Measurements from ENCODE around the gene LPAR3. TPM values are rescaled to one million over a fixed set of nuclear protein-coding genes. Genes with fewer than 3 reads are reported as not detected.

Gene LPAR3
- total RNA-seq, 1 donor from 2014 or later, result 1.2 TPM

GRCh38 chr1:84797603-84798002 is 95.4 kb downstream of the LPAR3 start:
- peaks cover 1% of the 10 kb centered on the region for H3K27me3 Mint-ChIP-seq (ENCODE audit: unreplicated experiment)
- no peak for DNase-seq (ENCODE audit: low spot score)
- H3K9me3 Mint-ChIP-seq (ENCODE audit: unreplicated experiment), result no peaks in the 10 kb centered on the region
- no peak overlapping the region for H3K27ac Mint-ChIP-seq (ENCODE audit: unreplicated experiment)
- no peaks in the 10 kb centered on the region for H3K36me3 Mint-ChIP-seq (ENCODE audit: low read depth, unreplicated experiment)
- no peak overlapping the region for H3K4me3 Mint-ChIP-seq (ENCODE audit: unreplicated experiment)
- no peaks in the 10 kb centered on the region for H3K4me1 Mint-ChIP-seq (ENCODE audit: unreplicated experiment)
- TF ChIP-seq CTCF (IDR thresholded peaks at IDR 0.05; ENCODE audit: unreplicated experiment), result no peak

- Mint-ChIP-seq H3K4me3 (ENCODE audit: unreplicated experiment) (no peak overlapping the region), H3K4me1 (ENCODE audit: unreplicated experiment) (no peaks in the 10 kb centered on the region), H3K27me3 (ENCODE audit: unreplicated experiment) (peaks cover 1% of the 10 kb centered on the region), H3K9me3 (ENCODE audit: unreplicated experiment) (no peaks in the 10 kb centered on the region), H3K36me3 (ENCODE audit: low read depth, unreplicated experiment) (no peaks in the 10 kb centered on the region), H3K27ac (ENCODE audit: unreplicated experiment) (no peak overlapping the region)
- no peak for TF ChIP-seq CTCF (IDR thresholded peaks at IDR 0.05; ENCODE audit: unreplicated experiment)
- no peak for DNase-seq (ENCODE audit: low spot score)
Measured at GRCh38 chr1:84795966-84796600, 96.9 kb downstream of the LPAR3 start.

- Mint-ChIP-seq H3K4me3 (ENCODE audit: unreplicated experiment) (no peak overlapping the region), H3K27ac (ENCODE audit: unreplicated experiment) (no peak overlapping the region), H3K9me3 (ENCODE audit: unreplicated experiment) (no peaks in the 10 kb centered on the region), H3K4me1 (ENCODE audit: unreplicated experiment) (no peaks in the 10 kb centered on the region), H3K36me3 (ENCODE audit: low read depth, unreplicated experiment) (no peaks in the 10 kb centered on the region), H3K27me3 (ENCODE audit: unreplicated experiment) (peaks cover 1% of the 10 kb centered on the region)
- no peak for TF ChIP-seq CTCF (IDR thresholded peaks at IDR 0.05; ENCODE audit: unreplicated experiment)
- DNase-seq (ENCODE audit: low spot score), result no peak
Measured at GRCh38 chr1:84795213-84795612, 97.8 kb downstream of the LPAR3 start.

GRCh38 chr1:84792421-84792820 is 100.6 kb downstream of the LPAR3 start:
- Mint-ChIP-seq H3K4me3 (ENCODE audit: unreplicated experiment) (no peak overlapping the region), H3K27me3 (ENCODE audit: unreplicated experiment) (peaks cover 1% of the 10 kb centered on the region), H3K9me3 (ENCODE audit: unreplicated experiment) (no peaks in the 10 kb centered on the region), H3K36me3 (ENCODE audit: low read depth, unreplicated experiment) (no peaks in the 10 kb centered on the region), H3K4me1 (ENCODE audit: unreplicated experiment) (no peaks in the 10 kb centered on the region), H3K27ac (ENCODE audit: unreplicated experiment) (no peak overlapping the region)
- TF ChIP-seq CTCF (IDR thresholded peaks at IDR 0.05; ENCODE audit: unreplicated experiment), result no peak
- DNase-seq (ENCODE audit: low spot score), result no peak

- Mint-ChIP-seq H3K9me3 (ENCODE audit: unreplicated experiment) (no peaks in the 10 kb centered on the region), H3K27ac (ENCODE audit: unreplicated experiment) (no peak overlapping the region), H3K4me3 (ENCODE audit: unreplicated experiment) (no peak overlapping the region), H3K36me3 (ENCODE audit: low read depth, unreplicated experiment) (no peaks in the 10 kb centered on the region), H3K4me1 (ENCODE audit: unreplicated experiment) (no peaks in the 10 kb centered on the region), H3K27me3 (ENCODE audit: unreplicated experiment) (peaks cover 1% of the 10 kb centered on the region)
- TF ChIP-seq CTCF (IDR thresholded peaks at IDR 0.05; ENCODE audit: unreplicated experiment), result no peak
- no peak for DNase-seq (ENCODE audit: low spot score)
Measured at GRCh38 chr1:84789014-84789413, 104.0 kb downstream of the LPAR3 start.

Data from endothelial cell (in vitro differentiated cells).